Keratinocyte (primary cell): ENCODE measurements around the gene CUL1. TPM values are rescaled to one million over a fixed set of nuclear protein-coding genes. Genes with fewer than 3 reads are reported as not detected.

Experiments used
- DNase-seq: peaks from one replicate; pipeline ENCODE4 v3.0.0-alpha.2; 2011; ENCODE audit warnings: low read depth, missing footprints, low spot score
- FAIRE-seq: peaks from 2 replicates; lab custom pipeline; 2011; peaks lifted over from hg19 to GRCh38; lab: Jason Lieb, UNC
- H2AFZ ChIP-seq: 2 replicates; pipeline ENCODE4 v1.6.0; 2012; ENCODE audit warnings: low read length, control low read depth, inconsistent platforms; ENCODE audit not compliant: control insufficient read depth
- H3K27ac ChIP-seq: 2 replicates; pipeline ENCODE4 v1.5.1; 2011; ENCODE audit warnings: low read length; ENCODE audit not compliant: control insufficient read depth, insufficient read depth
- H3K27me3 ChIP-seq: 3 replicates; pipeline ENCODE4 v1.6.0; 2011; ENCODE audit warnings: low read length; ENCODE audit not compliant: control insufficient read depth, insufficient read depth; ENCODE audit errors: extremely low read depth
- H3K36me3 ChIP-seq, 2 experiments: 2 replicates in 1 of 2; 3 replicates in 1 of 2; pipeline ENCODE4 v1.5.1; 2011; ENCODE audit warnings: low read length in 2 of 2, mild to moderate bottlenecking in 1 of 2; ENCODE audit not compliant: control insufficient read depth in 2 of 2, insufficient read depth in 2 of 2; ENCODE audit errors: extremely low read depth in 1 of 2
- H3K4me1 ChIP-seq: 3 replicates; pipeline ENCODE4 v1.5.1; 2011; ENCODE audit warnings: low read length; ENCODE audit not compliant: control insufficient read depth, insufficient read depth; ENCODE audit errors: extremely low read depth
- H3K4me2 ChIP-seq: 3 replicates; pipeline ENCODE4 v1.6.0; 2011; ENCODE audit warnings: low read depth, low read length; ENCODE audit not compliant: control insufficient read depth, insufficient read depth; ENCODE audit errors: extremely low read depth
- H3K4me3 ChIP-seq, 3 experiments: fragments of 200-600 bp in 1 of 3; sonication (generic) in 1 of 3; 2 replicates in 2 of 3; 3 replicates in 1 of 3; pipeline ENCODE4 v1.5.1; 2011 to 2016; ENCODE audit warnings: low read length in 3 of 3, mild to moderate bottlenecking in 3 of 3, control low read depth in 2 of 3, inconsistent platforms in 1 of 3, low read depth in 1 of 3, mixed read lengths in 1 of 3, mixed run types in 1 of 3, moderate library complexity in 1 of 3; ENCODE audit not compliant: control insufficient read depth in 2 of 3, insufficient read depth in 2 of 3; ENCODE audit errors: extremely low read depth in 1 of 3
- H3K79me2 ChIP-seq: 2 replicates; pipeline ENCODE4 v1.6.0; 2012; ENCODE audit warnings: low read length; ENCODE audit not compliant: control insufficient read depth, insufficient read depth
- H3K9ac ChIP-seq: 3 replicates; pipeline ENCODE4 v1.6.0; 2011; ENCODE audit warnings: low read length; ENCODE audit not compliant: control insufficient read depth, insufficient read depth; ENCODE audit errors: extremely low read depth
- H3K9me1 ChIP-seq: 3 replicates; pipeline ENCODE4 v1.6.0; 2011; ENCODE audit warnings: low read length; ENCODE audit not compliant: control insufficient read depth, insufficient read depth; ENCODE audit errors: extremely low read depth
- H3K9me3 ChIP-seq: 2 replicates; pipeline ENCODE4 v1.5.1; 2012; ENCODE audit warnings: low read depth, low read length; ENCODE audit not compliant: control insufficient read depth
- H4K20me1 ChIP-seq: 3 replicates; pipeline ENCODE4 v1.6.0; 2011; ENCODE audit warnings: low read length; ENCODE audit not compliant: control insufficient read depth, insufficient read depth; ENCODE audit errors: extremely low read depth
- CTCF ChIP-seq, 3 experiments: IDR thresholded peaks in 1 of 3; conservative IDR thresholded peaks in 1 of 3; optimal IDR thresholded peaks in 1 of 3; 2 replicates in 2 of 3; 3 replicates in 1 of 3; pipeline versions ENCODE3 to v1.5.1; 2011; ENCODE audit warnings: low read length in 3 of 3, mild to moderate bottlenecking in 3 of 3, moderate library complexity in 2 of 3, control low read depth in 1 of 3, inconsistent platforms in 1 of 3; ENCODE audit not compliant: insufficient read depth in 2 of 3; ENCODE audit errors: extremely low read depth in 1 of 3
- EZH2 ChIP-seq: IDR thresholded peaks from one replicate; pipeline ENCODE4 v1.6.1; 2012; ENCODE audit warnings: inconsistent platforms, mild to moderate bottlenecking, low read length, moderate library complexity
- dilution Hi-C: fragments of 300-500 bp; cut with MboI; formaldehyde crosslinking; loops from one replicate; pipeline ENCODE4 v1.7.0; 2020; ENCODE audit warnings: low sequenced_read_pairs; ENCODE audit not compliant: extremely low pct_ligation_motif_present
- polyA plus RNA-seq, 5 experiments: library from polyadenylated mRNA; depleted of rRNA in 3 of 5; stranded (reverse) in 3 of 5; stranded (forward) in 1 of 5; unstranded in 1 of 5; fragments of >200 nt; gene quantifications; 1 replicate in 1 of 5; 2 replicates in 3 of 5; 3 replicates in 1 of 5; pipeline versions ENCODE4 v1.2.1 to v1.2.3, GENCODE V29; 2011 to 2012; ENCODE audit warnings: missing spikeins in 2 of 5, low read depth in 1 of 5, low replicate concordance in 1 of 5

Gene CUL1
- polyA plus RNA-seq, 1 donor (not counting 4 experiments of a cell fraction or from before 2014, with no cell fraction given), result 55.4 TPM

GRCh38 chr7:148729984-148730733 is 31.5 kb downstream of the CUL1 start:
- dilution Hi-C loops, result no loop called here
- no peak for FAIRE-seq
- Histone ChIP-seq H3K9ac (no peak overlapping the region), H3K9me3 (no peaks in the 10 kb centered on the region), H3K9me1 (peaks cover 2% of the 10 kb centered on the region), H3K27me3 (no peaks in the 10 kb centered on the region), H3K4me3 (no peak overlapping the region), H3K4me1 (peaks cover 13% of the 10 kb centered on the region), H2AFZ (no peak overlapping the region), H4K20me1 (peaks cover 5% of the 10 kb centered on the region), H3K79me2 (peaks cover 84% of the 10 kb centered on the region), H3K36me3 (peaks cover 0 to 12% of the 10 kb centered on the region in 2 experiments), H3K4me2 (no peak overlapping the region), H3K27ac (no peak overlapping the region)
- TF ChIP-seq CTCF (optimal IDR thresholded peaks at IDR 0.05 in 1 of 3, IDR thresholded peaks at IDR 0.05 in 1 of 3, conservative IDR thresholded peaks at IDR 0.05 in 1 of 3; ENCODE audit: extremely low read depth in 1 of 3, insufficient read depth in 2 of 3, low read length in 3 of 3) (no peak), EZH2 (no peak)
- no peak for DNase-seq

GRCh38 chr7:148732862-148733261 is 34.2 kb downstream of the CUL1 start:
- no peak for DNase-seq
- Histone ChIP-seq H3K27ac (no peak overlapping the region), H3K27me3 (no peaks in the 10 kb centered on the region), H3K4me1 (peaks cover 3% of the 10 kb centered on the region), H3K9ac (no peak overlapping the region), H3K4me2 (no peak overlapping the region), H3K9me3 (no peaks in the 10 kb centered on the region), H4K20me1 (no peaks in the 10 kb centered on the region), H3K4me3 (no peak overlapping the region), H3K79me2 (peaks cover 67% of the 10 kb centered on the region), H3K9me1 (no peaks in the 10 kb centered on the region), H2AFZ (no peak overlapping the region), H3K36me3 (peaks cover under 1 to 13% of the 10 kb centered on the region in 2 experiments)
- dilution Hi-C loops, result no loop called here
- TF ChIP-seq CTCF (optimal IDR thresholded peaks at IDR 0.05 in 1 of 3, IDR thresholded peaks at IDR 0.05 in 1 of 3, conservative IDR thresholded peaks at IDR 0.05 in 1 of 3; ENCODE audit: extremely low read depth in 1 of 3, insufficient read depth in 2 of 3, low read length in 3 of 3), result no peak
- no peak for TF ChIP-seq EZH2
- FAIRE-seq, result no peak
